Measurements from ENCODE around the gene EEF2. TPM values are rescaled to one million over a fixed set of nuclear protein-coding genes. Genes with fewer than 3 reads are reported as not detected.

EEF2 gene
- total RNA-seq, 2 donors from 2014 or later: 1,913 to 2,886 TPM

DNA sequence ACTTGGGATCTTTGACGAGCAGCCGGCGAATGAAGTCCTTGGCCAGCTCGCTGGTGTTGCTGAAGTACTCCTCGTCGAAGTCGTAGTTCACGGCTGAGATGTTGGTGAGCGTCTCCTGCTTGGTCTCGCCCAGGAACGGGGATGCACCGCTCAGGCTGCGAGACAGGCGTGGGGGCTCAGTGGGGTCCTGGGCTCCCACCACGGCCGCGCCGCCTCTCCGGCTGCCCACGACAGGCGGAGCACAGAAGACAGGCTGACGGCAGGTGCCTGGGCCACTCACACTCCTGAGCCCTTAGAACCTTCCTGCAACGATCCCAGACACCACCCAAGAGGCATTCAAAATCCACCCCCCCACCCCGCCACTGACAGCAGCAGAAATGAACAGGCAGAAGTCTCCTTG lies 24.3 kb downstream of the EEF2 start:
- TF ChIP-seq, protein P1, sequence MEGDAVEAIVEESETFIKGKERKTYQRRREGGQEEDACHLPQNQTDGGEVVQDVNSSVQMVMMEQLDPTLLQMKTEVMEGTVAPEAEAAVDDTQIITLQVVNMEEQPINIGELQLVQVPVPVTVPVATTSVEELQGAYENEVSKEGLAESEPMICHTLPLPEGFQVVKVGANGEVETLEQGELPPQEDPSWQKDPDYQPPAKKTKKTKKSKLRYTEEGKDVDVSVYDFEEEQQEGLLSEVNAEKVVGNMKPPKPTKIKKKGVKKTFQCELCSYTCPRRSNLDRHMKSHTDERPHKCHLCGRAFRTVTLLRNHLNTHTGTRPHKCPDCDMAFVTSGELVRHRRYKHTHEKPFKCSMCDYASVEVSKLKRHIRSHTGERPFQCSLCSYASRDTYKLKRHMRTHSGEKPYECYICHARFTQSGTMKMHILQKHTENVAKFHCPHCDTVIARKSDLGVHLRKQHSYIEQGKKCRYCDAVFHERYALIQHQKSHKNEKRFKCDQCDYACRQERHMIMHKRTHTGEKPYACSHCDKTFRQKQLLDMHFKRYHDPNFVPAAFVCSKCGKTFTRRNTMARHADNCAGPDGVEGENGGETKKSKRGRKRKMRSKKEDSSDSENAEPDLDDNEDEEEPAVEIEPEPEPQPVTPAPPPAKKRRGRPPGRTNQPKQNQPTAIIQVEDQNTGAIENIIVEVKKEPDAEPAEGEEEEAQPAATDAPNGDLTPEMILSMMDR (conservative IDR thresholded peaks at IDR 0.05): no peak
- Histone ChIP-seq H3K4me1 (ENCODE audit: control insufficient read depth, insufficient read depth, low read length) (no peaks in the 10 kb centered on the region), H3K9ac (ENCODE audit: extremely low read depth, low read length, poor library complexity, severe bottlenecking) (no peak overlapping the region), H3K27ac (ENCODE audit: low read depth, low read length) (peak overlapping the region; percentile 38), H3K27me3 (ENCODE audit: control insufficient read depth, insufficient read depth, low read length, poor library complexity, severe bottlenecking) (no peaks in the 10 kb centered on the region), H3K9me3 (ENCODE audit: control insufficient read depth, low read length) (no peaks in the 10 kb centered on the region), H3K36me3 (ENCODE audit: control insufficient read depth, insufficient read depth, low read length) (peaks cover 63% of the 10 kb centered on the region), H3K4me3 (ENCODE audit: low read length) (no peak overlapping the region)
- Mint-ChIP-seq H3K4me1 (no peaks in the 10 kb centered on the region), H3K9me3 (no peaks in the 10 kb centered on the region), H3K4me3 (no peak overlapping the region), H3K27ac (peak overlapping the region; percentile 68), H3K27me3 (ENCODE audit: insufficient read depth) (no peaks in the 10 kb centered on the region), H3K36me3 (ENCODE audit: low read depth) (peaks cover 49% of the 10 kb centered on the region)
- 93 to 98% methylated on average over 10 to 24 of the region's 24 CpGs for WGBS, 2 experiments (ENCODE audit: insufficient coverage in 1 of 2, insufficient read length in 1 of 2)
- no peak for DNase-seq

DNA sequence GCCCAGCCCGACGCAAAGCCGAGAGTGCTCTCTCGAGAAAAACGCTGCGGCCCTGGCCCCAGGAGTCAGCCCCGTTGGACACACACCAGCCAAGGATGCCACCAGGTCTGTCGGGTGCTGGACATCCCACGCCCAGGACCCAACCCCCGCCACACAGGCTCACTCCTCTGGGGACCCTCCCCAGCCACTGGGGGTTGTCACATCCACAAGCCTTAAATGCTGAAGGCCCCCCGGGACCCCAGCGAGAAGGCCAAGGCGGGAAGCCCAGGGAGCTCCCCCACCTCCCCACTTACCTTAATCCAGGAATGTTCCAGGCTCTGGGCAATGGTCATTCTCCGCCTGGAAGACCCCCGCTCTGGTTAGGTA lies 25.5 kb downstream of the EEF2 start:
- Histone ChIP-seq H3K4me3 (ENCODE audit: low read length) (no peak overlapping the region), H3K27me3 (ENCODE audit: control insufficient read depth, insufficient read depth, low read length, poor library complexity, severe bottlenecking) (no peaks in the 10 kb centered on the region), H3K27ac (ENCODE audit: low read depth, low read length) (no peak overlapping the region), H3K9ac (ENCODE audit: extremely low read depth, low read length, poor library complexity, severe bottlenecking) (no peak overlapping the region), H3K9me3 (ENCODE audit: control insufficient read depth, low read length) (no peaks in the 10 kb centered on the region), H3K36me3 (ENCODE audit: control insufficient read depth, insufficient read depth, low read length) (peaks cover 59% of the 10 kb centered on the region), H3K4me1 (ENCODE audit: control insufficient read depth, insufficient read depth, low read length) (no peaks in the 10 kb centered on the region)
- H3K27ac Mint-ChIP-seq: no peak overlapping the region
- H3K27me3 Mint-ChIP-seq (ENCODE audit: insufficient read depth): no peaks in the 10 kb centered on the region
- TF ChIP-seq, protein P1 (conservative IDR thresholded peaks at IDR 0.05): no peak
- 98 to 99% methylated on average over 7 to 15 of the region's 15 CpGs for WGBS, 2 experiments (ENCODE audit: insufficient coverage in 1 of 2, insufficient read length in 1 of 2)
- peaks cover 41% of the 10 kb centered on the region for H3K36me3 Mint-ChIP-seq (ENCODE audit: low read depth)
- no peaks in the 10 kb centered on the region for H3K4me1 Mint-ChIP-seq
- no peaks in the 10 kb centered on the region for H3K9me3 Mint-ChIP-seq
- no peak overlapping the region for H3K4me3 Mint-ChIP-seq
- no peak for DNase-seq

DNA sequence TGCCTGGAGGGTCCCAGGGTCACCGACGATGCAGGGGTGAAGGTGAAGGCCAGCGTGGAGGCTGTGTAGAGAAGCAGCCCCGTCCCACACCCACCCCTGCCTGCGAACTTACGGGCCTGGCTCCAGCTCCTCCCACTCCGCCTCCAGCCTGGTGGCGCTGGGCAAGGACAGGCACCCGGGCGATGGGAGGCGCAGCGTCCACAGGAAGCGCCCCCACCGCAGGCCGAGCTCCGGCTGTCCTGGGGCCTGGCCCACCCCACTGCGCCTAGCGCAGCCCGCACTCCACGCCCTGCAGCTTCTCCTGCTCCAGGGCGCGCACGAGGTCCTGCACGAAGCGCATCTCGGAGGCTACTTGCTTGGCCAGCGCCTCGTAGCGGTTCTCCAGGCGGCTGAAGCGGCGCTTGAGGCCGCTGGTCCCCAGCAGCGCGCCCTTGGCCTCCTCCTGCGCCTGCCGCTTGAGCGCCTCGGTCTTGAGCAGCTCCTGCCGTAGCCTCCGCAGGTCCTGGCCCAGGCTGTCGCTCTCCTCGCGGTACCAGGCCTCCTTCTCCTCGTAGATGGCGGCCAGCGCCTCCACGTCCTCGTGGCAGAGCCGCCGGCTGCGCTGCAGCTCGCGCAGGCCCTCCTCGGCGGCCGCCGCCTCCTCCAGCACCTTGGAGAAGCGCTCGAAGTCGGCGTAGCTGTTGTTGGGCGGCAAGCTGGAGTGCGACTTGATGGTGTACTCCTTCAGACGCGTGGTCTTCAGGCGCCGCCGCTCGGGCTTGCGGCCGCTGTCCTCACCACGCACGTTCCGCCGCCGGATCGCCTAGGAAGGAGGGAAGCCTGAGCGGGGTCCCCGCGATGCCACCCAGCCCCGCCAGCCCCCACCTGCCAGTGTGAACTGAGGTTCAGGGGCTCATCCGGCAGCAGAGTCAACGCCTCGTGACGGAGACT lies 26.2 kb downstream of the EEF2 start:
- Histone ChIP-seq H3K27ac (ENCODE audit: low read depth, low read length) (no peak overlapping the region), H3K36me3 (ENCODE audit: control insufficient read depth, insufficient read depth, low read length) (peaks cover 56% of the 10 kb centered on the region), H3K9ac (ENCODE audit: extremely low read depth, low read length, poor library complexity, severe bottlenecking) (no peak overlapping the region), H3K4me3 (ENCODE audit: low read length) (no peak overlapping the region), H3K4me1 (ENCODE audit: control insufficient read depth, insufficient read depth, low read length) (no peaks in the 10 kb centered on the region), H3K9me3 (ENCODE audit: control insufficient read depth, low read length) (no peaks in the 10 kb centered on the region), H3K27me3 (ENCODE audit: control insufficient read depth, insufficient read depth, low read length, poor library complexity, severe bottlenecking) (no peaks in the 10 kb centered on the region)
- no peaks in the 10 kb centered on the region for H3K27me3 Mint-ChIP-seq (ENCODE audit: insufficient read depth)
- H3K36me3 Mint-ChIP-seq (ENCODE audit: low read depth): peaks cover 38% of the 10 kb centered on the region
- H3K4me1 Mint-ChIP-seq: no peaks in the 10 kb centered on the region
- TF ChIP-seq, protein P1 (conservative IDR thresholded peaks at IDR 0.05): no peak
- H3K27ac Mint-ChIP-seq: no peak overlapping the region
- H3K9me3 Mint-ChIP-seq: no peaks in the 10 kb centered on the region
- peak; percentile 50 for DNase-seq
- H3K4me3 Mint-ChIP-seq: no peak overlapping the region
- 97% methylated on average over 57 to 86 of the region's 86 CpGs for WGBS, 2 experiments (ENCODE audit: insufficient coverage in 1 of 2, insufficient read length in 1 of 2)

All from endodermal cell (in vitro differentiated cells).